ENCODE results near the gene NEB. TPM values are rescaled to one million over a fixed set of nuclear protein-coding genes. Genes with fewer than 3 reads are reported as not detected.

Gene NEB
- total and polyA plus RNA-seq, 2 of the 13 experiments (the other 11 are each of a cell fraction or from before 2014, with no cell fraction given) = 0.21 to 0.24 TPM

- no peak for FAIRE-seq
- ChIA-PET CTCF (ENCODE audit: low intra/inter-chr PET ratio, low total read pairs) (no interaction called here), POLR2A (no interaction called here)
- WGBS (ENCODE audit: low lambda C conversion rate) = 96% methylated on average over 1 of the region's 1 CpG
- peaks cover 17 to 82% of the 10 kb centered on the region in 2 experiments for H3K36me3 ChIP-seq (replicated peaks in 1 of 2; ENCODE audit: control insufficient read depth in 1 of 2, insufficient read depth in 2 of 2, low read length in 2 of 2)
- no peak overlapping the region for H3K27ac ChIP-seq (ENCODE audit: extremely low read length, insufficient read depth, low read length)
- intact Hi-C loops (cut with micrococcal nuclease; ENCODE audit: unreplicated experiment) = no loop called here
- no peak for ATAC-seq
- H3K9ac ChIP-seq (ENCODE audit: insufficient read depth, low read depth, low read length) = no peak overlapping the region
- H3K4me2 ChIP-seq (ENCODE audit: low read depth, low read length) = no peak overlapping the region
- H4K20me1 ChIP-seq (ENCODE audit: insufficient read depth, low read length) = no peaks in the 10 kb centered on the region
- no TSS peak for BruUV-seq (replicated peaks)
- H3K4me3 ChIP-seq (replicated peaks in 1 of 3; ENCODE audit: insufficient read depth in 1 of 3, low read depth in 2 of 3, low read length in 3 of 3) = no peak overlapping the region
- in situ Hi-C loops (cut with HindIII; ENCODE audit: extremely low pct_ligation_motif_present, low pct_unique_long_range_greater_than_20kb) = loop anchor here (25.0 kb wide), 1 partner anchor 1203 kb away; no protein-coding TSS in a partner anchor
- no peaks in the 10 kb centered on the region for H3K9me3 ChIP-seq (ENCODE audit: low read length)
- no peaks in the 10 kb centered on the region for H3K27me3 ChIP-seq (ENCODE audit: control insufficient read depth in 1 of 2, insufficient read depth in 2 of 2, low read length in 2 of 2)
- no peak overlapping the region for H2AFZ ChIP-seq (ENCODE audit: low read length)
- DNase-seq (ENCODE audit: low spot score) = no peak
- no peaks in the 10 kb centered on the region for H3K79me2 ChIP-seq (ENCODE audit: insufficient read depth, low read length)
- H3K4me1 ChIP-seq (ENCODE audit: insufficient read depth, low read length) = no peaks in the 10 kb centered on the region
- TF ChIP-seq SP140L (CRISPR knock-in tag; IDR thresholded peaks at IDR 0.05; ENCODE audit: borderline replicate concordance) = no peak
- no peak for TF ChIP-seq ZNF577 (CRISPR knock-in tag; IDR thresholded peaks at IDR 0.05; ENCODE audit: borderline replicate concordance, low read depth)
- no peak for TF ChIP-seq XBP1 (CRISPR knock-in tag; IDR thresholded peaks at IDR 0.05)
- TF ChIP-seq SRF (IDR thresholded peaks at IDR 0.05; ENCODE audit: low read depth, low read length) = no peak
- no peak for TF ChIP-seq ARID4A (CRISPR knock-in tag; IDR thresholded peaks at IDR 0.05; ENCODE audit: borderline replicate concordance)
- TF ChIP-seq GMEB1 (CRISPR knock-in tag; IDR thresholded peaks at IDR 0.05; ENCODE audit: borderline replicate concordance) = no peak
- TF ChIP-seq ISL2 (CRISPR knock-in tag; IDR thresholded peaks at IDR 0.05) = no peak
- no peak for TF ChIP-seq ZFP82 (CRISPR knock-in tag; IDR thresholded peaks at IDR 0.05; ENCODE audit: borderline replicate concordance)
- TF ChIP-seq ZNF484 (CRISPR knock-in tag; IDR thresholded peaks at IDR 0.05; ENCODE audit: borderline replicate concordance, low read depth) = no peak
- TF ChIP-seq, protein P1, sequence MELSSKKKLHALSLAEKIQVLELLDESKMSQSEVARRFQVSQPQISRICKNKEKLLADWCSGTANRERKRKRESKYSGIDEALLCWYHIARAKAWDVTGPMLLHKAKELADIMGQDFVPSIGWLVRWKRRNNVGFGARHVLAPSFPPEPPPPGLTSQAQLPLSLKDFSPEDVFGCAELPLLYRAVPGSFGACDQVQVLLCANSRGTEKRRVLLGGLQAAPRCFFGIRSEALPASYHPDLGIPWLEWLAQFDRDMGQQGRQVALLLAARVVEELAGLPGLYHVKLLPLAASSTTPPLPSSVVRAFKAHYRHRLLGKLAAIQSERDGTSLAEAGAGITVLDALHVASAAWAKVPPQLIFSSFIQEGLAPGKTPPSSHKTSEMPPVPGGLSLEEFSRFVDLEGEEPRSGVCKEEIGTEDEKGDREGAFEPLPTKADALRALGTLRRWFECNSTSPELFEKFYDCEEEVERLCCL (CRISPR knock-in tag; IDR thresholded peaks at IDR 0.05; ENCODE audit: borderline replicate concordance) = no peak
- no peak for TF ChIP-seq ATF1 (CRISPR knock-in tag; IDR thresholded peaks at IDR 0.05)
- no peak for TF ChIP-seq PRDM15 (CRISPR knock-in tag; IDR thresholded peaks at IDR 0.05)
- no peak for TF ChIP-seq EP300 (IDR thresholded peaks at IDR 0.05; ENCODE audit: low read depth in 2 of 2, low read length in 2 of 2)
- TF ChIP-seq EP300 (CRISPR knock-in tag; IDR thresholded peaks at IDR 0.05; ENCODE audit: borderline replicate concordance) = no peak
Observed at GRCh38 chr2:151459358-151459757, 274.9 kb downstream of the NEB start.
